Nephron progenitor cell (in vitro differentiated cells): Measurements from ENCODE around the gene RCC1.
"Not testable (repeated sequence)": the region's sequence is repeated elsewhere in the genome, so short reads cannot be mapped to it uniquely, and the experiment has no call there.

Experiments used
- DNase-seq: peaks from one replicate; pipeline ENCODE4 v3.0.0; 2021
- H3K27ac Mint-ChIP-seq: 2 replicates; pipeline ENCODE4 v1.8.0; 2021; ENCODE audit warnings: mild to moderate bottlenecking, moderate library complexity, mixed read lengths
- H3K27me3 Mint-ChIP-seq: 2 replicates; pipeline ENCODE4 v1.8.0; 2021; ENCODE audit warnings: mild to moderate bottlenecking, low read depth, mixed read lengths; ENCODE audit not compliant: poor library complexity
- H3K36me3 Mint-ChIP-seq: 2 replicates; pipeline ENCODE4 v1.8.0; 2021; ENCODE audit warnings: low read depth, mixed read lengths
- H3K4me1 Mint-ChIP-seq: 2 replicates; pipeline ENCODE4 v1.8.0; 2021; ENCODE audit warnings: mixed read lengths
- H3K4me3 Mint-ChIP-seq: 2 replicates; pipeline ENCODE4 v1.8.0; 2021; ENCODE audit warnings: mild to moderate bottlenecking, moderate library complexity, mixed read lengths
- H3K9me3 Mint-ChIP-seq: 2 replicates; pipeline ENCODE4 v1.8.0; 2021; ENCODE audit warnings: mild to moderate bottlenecking, moderate library complexity, mixed read lengths
- TF ChIP-seq, protein P1 (sequence below): fragments of 200-600 bp; sonication (generic); IDR thresholded peaks from 2 replicates; pipeline ENCODE4 v1.5.0; 2021; ENCODE audit warnings: antibody characterized with exemption

The RCC1 gene

DNA sequence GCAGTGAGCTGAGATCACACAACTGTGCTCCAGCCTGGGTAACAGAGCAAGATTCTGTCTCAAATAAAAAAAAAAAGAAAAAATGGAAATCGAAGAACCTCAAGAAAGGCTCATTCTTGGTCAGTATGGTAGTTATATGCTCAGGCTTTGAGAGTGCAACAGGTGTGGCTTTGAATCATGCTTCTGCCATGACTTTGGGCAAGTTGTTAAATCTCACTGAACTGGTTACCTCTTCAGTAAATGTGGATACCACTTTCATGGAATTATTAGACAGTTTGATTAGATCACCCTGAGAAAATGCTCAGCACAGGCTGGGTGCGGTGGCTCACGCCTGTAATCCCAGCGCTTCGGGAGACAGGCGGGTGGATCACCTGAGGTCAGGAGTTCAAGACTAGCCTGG, 59.9 kb downstream of the RCC1 start:
- TF ChIP-seq, protein P1, sequence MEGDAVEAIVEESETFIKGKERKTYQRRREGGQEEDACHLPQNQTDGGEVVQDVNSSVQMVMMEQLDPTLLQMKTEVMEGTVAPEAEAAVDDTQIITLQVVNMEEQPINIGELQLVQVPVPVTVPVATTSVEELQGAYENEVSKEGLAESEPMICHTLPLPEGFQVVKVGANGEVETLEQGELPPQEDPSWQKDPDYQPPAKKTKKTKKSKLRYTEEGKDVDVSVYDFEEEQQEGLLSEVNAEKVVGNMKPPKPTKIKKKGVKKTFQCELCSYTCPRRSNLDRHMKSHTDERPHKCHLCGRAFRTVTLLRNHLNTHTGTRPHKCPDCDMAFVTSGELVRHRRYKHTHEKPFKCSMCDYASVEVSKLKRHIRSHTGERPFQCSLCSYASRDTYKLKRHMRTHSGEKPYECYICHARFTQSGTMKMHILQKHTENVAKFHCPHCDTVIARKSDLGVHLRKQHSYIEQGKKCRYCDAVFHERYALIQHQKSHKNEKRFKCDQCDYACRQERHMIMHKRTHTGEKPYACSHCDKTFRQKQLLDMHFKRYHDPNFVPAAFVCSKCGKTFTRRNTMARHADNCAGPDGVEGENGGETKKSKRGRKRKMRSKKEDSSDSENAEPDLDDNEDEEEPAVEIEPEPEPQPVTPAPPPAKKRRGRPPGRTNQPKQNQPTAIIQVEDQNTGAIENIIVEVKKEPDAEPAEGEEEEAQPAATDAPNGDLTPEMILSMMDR, result no peak
- H3K27me3 Mint-ChIP-seq, result no peaks in the 10 kb centered on the region
- H3K36me3 Mint-ChIP-seq, result peaks cover 51% of the 10 kb centered on the region
- H3K4me1 Mint-ChIP-seq, result no peaks in the 10 kb centered on the region
- H3K4me3 Mint-ChIP-seq, result no peak overlapping the region
- no peak overlapping the region for H3K27ac Mint-ChIP-seq
- DNase-seq, result no peak
- H3K9me3 Mint-ChIP-seq, result no peaks in the 10 kb centered on the region

DNA sequence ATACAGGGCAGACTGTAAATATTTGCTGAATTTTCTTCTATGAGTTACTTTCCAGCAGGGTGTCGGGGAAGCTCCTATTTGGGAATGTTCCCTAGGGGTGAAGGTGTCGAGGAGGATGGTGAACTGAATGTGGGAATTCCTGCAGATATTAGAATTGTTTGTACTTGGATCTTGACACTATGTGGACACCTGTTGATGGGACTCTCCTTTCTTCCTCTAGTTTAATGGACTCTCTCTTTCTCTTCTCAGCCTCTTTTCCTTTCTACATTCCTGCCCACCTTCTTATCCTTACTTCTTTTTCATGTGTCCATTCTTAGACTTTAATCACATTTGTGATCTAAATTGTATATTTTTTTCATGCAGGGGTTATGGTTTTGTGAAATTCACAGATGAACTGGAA, 61.1 kb downstream of the RCC1 start:
- H3K27ac Mint-ChIP-seq, result peak overlapping the region; percentile 56
- H3K9me3 Mint-ChIP-seq, result no peaks in the 10 kb centered on the region
- DNase-seq, result no peak
- H3K4me1 Mint-ChIP-seq, result no peaks in the 10 kb centered on the region
- peaks cover 50% of the 10 kb centered on the region for H3K36me3 Mint-ChIP-seq
- TF ChIP-seq, protein P1, result no peak
- no peaks in the 10 kb centered on the region for H3K27me3 Mint-ChIP-seq
- no peak overlapping the region for H3K4me3 Mint-ChIP-seq

DNA sequence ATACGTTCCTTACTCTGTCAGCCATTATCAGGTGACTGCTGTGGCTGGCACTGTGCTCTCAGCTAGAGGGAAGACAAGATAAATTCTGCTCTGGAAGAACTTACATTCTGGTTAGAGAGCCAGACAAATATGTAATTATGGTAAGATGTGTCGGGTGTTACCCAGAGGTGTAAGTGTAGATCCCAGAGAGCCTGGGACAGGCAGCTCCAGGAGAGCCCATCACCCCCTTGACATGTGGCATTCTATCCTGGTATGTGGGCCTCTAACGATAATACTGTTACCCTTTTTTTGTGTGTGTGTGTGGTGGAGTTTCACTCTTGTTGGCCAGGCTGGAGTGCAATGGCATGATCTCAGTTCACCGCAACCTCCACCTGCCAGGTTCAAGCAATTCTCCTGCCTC, 66.1 kb downstream of the RCC1 start:
- no peak for DNase-seq
- H3K27ac Mint-ChIP-seq, result no peak overlapping the region
- H3K9me3 Mint-ChIP-seq, result no peaks in the 10 kb centered on the region
- no peaks in the 10 kb centered on the region for H3K27me3 Mint-ChIP-seq
- no peak overlapping the region for H3K4me3 Mint-ChIP-seq
- TF ChIP-seq, protein P1, result no peak
- peaks cover 38% of the 10 kb centered on the region for H3K36me3 Mint-ChIP-seq
- no peaks in the 10 kb centered on the region for H3K4me1 Mint-ChIP-seq

DNA sequence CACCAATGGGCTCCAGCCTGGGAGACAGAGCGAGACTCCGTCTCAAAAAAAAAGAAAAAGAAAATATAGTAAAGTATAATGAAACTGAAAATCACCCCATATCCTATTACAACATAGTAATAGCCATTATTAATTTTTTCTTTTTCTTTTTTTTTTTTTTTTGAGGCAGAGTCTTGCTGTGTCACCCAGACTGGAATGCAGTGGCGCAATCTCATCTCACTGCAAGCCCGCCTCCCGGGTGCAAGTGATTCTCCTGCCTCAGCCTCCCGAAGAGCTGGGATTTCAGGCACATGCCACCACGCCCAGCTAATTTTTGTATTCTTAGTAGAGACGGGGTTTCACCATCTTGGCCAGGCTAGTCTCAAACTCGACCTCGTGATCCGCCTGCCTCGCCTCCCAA, 67.0 kb downstream of the RCC1 start:
- not testable (repeated sequence) for H3K4me3 Mint-ChIP-seq, H3K27me3 Mint-ChIP-seq, H3K9me3 Mint-ChIP-seq, H3K4me1 Mint-ChIP-seq, DNase-seq, H3K27ac Mint-ChIP-seq
- peaks cover 42% of the 10 kb centered on the region for H3K36me3 Mint-ChIP-seq

DNA sequence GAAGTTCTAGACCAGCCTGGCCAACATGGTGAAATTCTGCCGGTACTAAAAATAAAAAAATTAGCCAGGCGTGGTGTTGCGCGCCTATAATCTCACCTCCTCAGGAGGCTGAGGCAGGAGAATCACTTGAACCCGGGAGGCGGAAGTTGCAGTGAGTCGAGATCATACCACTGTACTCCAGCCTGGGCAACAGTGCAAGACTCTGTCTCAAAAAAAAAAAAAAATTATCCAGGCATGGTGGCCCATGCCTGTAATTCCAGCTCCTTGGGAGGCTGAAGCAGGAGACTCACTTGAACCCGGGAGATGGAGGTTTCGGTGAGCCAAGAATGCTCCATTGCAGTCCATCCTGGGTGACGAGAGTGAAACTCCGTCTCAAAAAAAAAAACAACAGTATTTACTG, 67.7 kb downstream of the RCC1 start:
- no peak for DNase-seq
- Mint-ChIP-seq H3K4me3 (no peak overlapping the region), H3K27me3 (no peaks in the 10 kb centered on the region), H3K4me1 (no peaks in the 10 kb centered on the region), H3K9me3 (no peaks in the 10 kb centered on the region), H3K36me3 (peaks cover 42% of the 10 kb centered on the region), H3K27ac (no peak overlapping the region)
- TF ChIP-seq, protein P1, result no peak

DNA sequence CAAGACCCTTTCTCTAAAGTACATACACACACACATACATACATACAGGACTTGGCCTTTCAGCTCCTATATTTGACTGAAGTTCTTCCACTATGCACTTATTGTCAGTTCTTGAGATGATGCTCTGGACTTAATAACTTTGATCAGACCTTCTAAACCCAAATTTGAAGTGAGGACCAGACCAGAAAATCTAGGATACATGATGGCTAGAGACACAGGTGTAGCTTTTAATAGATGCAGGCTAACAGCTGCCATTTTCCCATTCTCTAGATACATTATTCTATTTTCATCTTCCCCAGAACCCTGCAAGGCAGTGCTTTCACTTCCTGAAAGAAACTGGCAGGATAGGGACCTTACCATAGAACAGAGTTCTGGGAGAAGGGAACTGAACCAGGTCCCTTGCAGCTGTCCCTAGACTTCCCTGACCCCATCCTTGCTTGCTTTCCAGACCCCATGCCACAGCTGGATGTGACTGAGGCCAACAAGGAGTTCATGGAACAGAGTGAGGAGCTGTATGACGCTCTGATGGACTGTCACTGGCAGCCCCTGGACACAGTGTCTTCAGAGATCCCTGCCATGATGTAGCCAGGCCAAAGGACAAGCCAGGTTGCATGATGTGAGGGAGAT, 71.3 kb downstream of the RCC1 start:
- Mint-ChIP-seq H3K36me3 (peaks cover 49% of the 10 kb centered on the region), H3K4me3 (no peak overlapping the region), H3K9me3 (no peaks in the 10 kb centered on the region), H3K27me3 (peaks cover 7% of the 10 kb centered on the region), H3K27ac (peak overlapping the region; percentile 30), H3K4me1 (peaks cover 20% of the 10 kb centered on the region)
- DNase-seq, result no peak
- TF ChIP-seq, protein P1, result no peak
